Mesenchymal stem cell (in vitro differentiated cells and primary cell): ENCODE results near the gene ANKRD1.
A peak's percentile ranks its signal among the peaks of the same experiment; 100 is the strongest.

Experiments
- DNase-seq: peaks from one replicate; pipeline ENCODE4 v3.0.0-alpha.2; 2013
- H2AFZ ChIP-seq: one replicate; pipeline ENCODE4 v1.6.1; 2013; ENCODE audit warnings: low read depth, mild to moderate bottlenecking, control low read depth, inconsistent platforms, low read length, moderate library complexity
- H2AK5ac ChIP-seq: 2 replicates; pipeline ENCODE4 v1.6.1; 2013; ENCODE audit warnings: low read length, moderate library complexity, mild to moderate bottlenecking, inconsistent platforms; ENCODE audit not compliant: severe bottlenecking
- H2BK120ac ChIP-seq: one replicate; pipeline ENCODE4 v1.6.1; 2013; ENCODE audit warnings: low read depth, mild to moderate bottlenecking, inconsistent platforms, low read length, moderate library complexity
- H2BK12ac ChIP-seq, 2 experiments: one replicate each; pipeline ENCODE4 v1.6.1; 2013; ENCODE audit warnings: inconsistent platforms in 2 of 2, low read length in 2 of 2, mild to moderate bottlenecking in 2 of 2, moderate library complexity in 2 of 2, control low read depth in 1 of 2
- H2BK15ac ChIP-seq: one replicate; pipeline ENCODE4 v1.6.1; 2013; ENCODE audit warnings: mild to moderate bottlenecking, low read depth, inconsistent platforms; ENCODE audit not compliant: poor library complexity, severe bottlenecking
- H2BK5ac ChIP-seq: 2 replicates; pipeline ENCODE4 v1.6.1; 2013; ENCODE audit warnings: low read depth, mild to moderate bottlenecking, low read length, control low read depth, inconsistent platforms; ENCODE audit not compliant: poor library complexity, severe bottlenecking
- H3K14ac ChIP-seq, 2 experiments: one replicate each; pipeline ENCODE4 v1.6.1; 2013; ENCODE audit warnings: inconsistent platforms in 2 of 2, low read length in 2 of 2, control low read depth in 1 of 2, mild to moderate bottlenecking in 1 of 2, moderate library complexity in 1 of 2
- H3K18ac ChIP-seq, 2 experiments: one replicate each; pipeline ENCODE4 v1.6.1; 2013; ENCODE audit warnings: inconsistent platforms in 2 of 2, low read length in 2 of 2, control low read depth in 1 of 2, low read depth in 1 of 2, mild to moderate bottlenecking in 1 of 2
- H3K23ac ChIP-seq, 2 experiments: one replicate each; pipeline ENCODE4 v1.6.1; 2013; ENCODE audit warnings: inconsistent platforms in 2 of 2, low read length in 2 of 2, mild to moderate bottlenecking in 2 of 2, moderate library complexity in 2 of 2, control low read depth in 1 of 2
- H3K27ac ChIP-seq: 2 replicates; pipeline ENCODE4 v1.5.1; 2013; ENCODE audit warnings: mild to moderate bottlenecking, moderate library complexity, low read length, control low read depth, inconsistent platforms; ENCODE audit not compliant: poor library complexity, severe bottlenecking
- H3K27me3 ChIP-seq, 2 experiments: 2 replicates each; pipeline versions ENCODE4 v1.6.1 to v1.7.0; 2013; ENCODE audit warnings: low read length in 2 of 2, mild to moderate bottlenecking in 2 of 2, moderate library complexity in 2 of 2, control low read depth in 1 of 2, inconsistent platforms in 1 of 2; ENCODE audit not compliant: control insufficient read depth in 1 of 2, insufficient read depth in 1 of 2
- H3K36me3 ChIP-seq, 2 experiments: 2 replicates each; pipeline versions ENCODE4 v1.6.1 to v1.7.0; 2013; ENCODE audit warnings: low read length in 2 of 2, control low read depth in 1 of 2, inconsistent platforms in 1 of 2, low read depth in 1 of 2, mild to moderate bottlenecking in 1 of 2; ENCODE audit not compliant: insufficient read depth in 2 of 2, control insufficient read depth in 1 of 2
- H3K4ac ChIP-seq, 2 experiments: one replicate each; pipeline ENCODE4 v1.6.1; 2013; ENCODE audit warnings: inconsistent platforms in 2 of 2, low read length in 2 of 2, mild to moderate bottlenecking in 2 of 2, moderate library complexity in 2 of 2, control low read depth in 1 of 2, low read depth in 1 of 2
- H3K4me1 ChIP-seq: 2 replicates; pipeline ENCODE4 v1.6.1; 2013; ENCODE audit warnings: low read depth, low read length, control low read depth; ENCODE audit not compliant: control insufficient read depth, insufficient read depth
- H3K4me2 ChIP-seq: 2 replicates; pipeline ENCODE4 v1.6.1; 2013; ENCODE audit warnings: low read length, mild to moderate bottlenecking, inconsistent platforms; ENCODE audit not compliant: poor library complexity, severe bottlenecking
- H3K4me3 ChIP-seq, 2 experiments: 2 replicates each; pipeline versions ENCODE4 v1.5.1 to v1.7.0; 2013; ENCODE audit warnings: low read length in 2 of 2, mild to moderate bottlenecking in 2 of 2, control low read depth in 1 of 2, low read depth in 1 of 2; ENCODE audit not compliant: insufficient read depth in 1 of 2
- H3K79me1 ChIP-seq: replicated peaks from 2 replicates; pipeline ENCODE4 v1.6.1; 2013; ENCODE audit warnings: mild to moderate bottlenecking, control low read depth, low read length, inconsistent platforms; ENCODE audit not compliant: poor library complexity, severe bottlenecking
- H3K9ac ChIP-seq: 2 replicates; pipeline ENCODE4 v1.7.0; 2013; ENCODE audit warnings: mild to moderate bottlenecking, low read length, moderate library complexity
- H3K9me3 ChIP-seq: 2 replicates; pipeline ENCODE4 v1.7.0; 2013; ENCODE audit warnings: mild to moderate bottlenecking, low read length; ENCODE audit not compliant: control insufficient read depth
- H4K8ac ChIP-seq: one replicate; pipeline ENCODE4 v1.6.1; 2013; ENCODE audit warnings: inconsistent platforms, mild to moderate bottlenecking, low read length, moderate library complexity
- H4K91ac ChIP-seq: one replicate; pipeline ENCODE4 v1.6.1; 2013; ENCODE audit warnings: mild to moderate bottlenecking, low read length, inconsistent platforms
- WGBS: methylation state at CpG from one replicate; pipeline ENCODE4 v1.1.7; 2013; ENCODE audit warnings: mixed read lengths; 5-methylcytosine and 5-hydroxymethylcytosine counted together

ANKRD1 gene

DNA sequence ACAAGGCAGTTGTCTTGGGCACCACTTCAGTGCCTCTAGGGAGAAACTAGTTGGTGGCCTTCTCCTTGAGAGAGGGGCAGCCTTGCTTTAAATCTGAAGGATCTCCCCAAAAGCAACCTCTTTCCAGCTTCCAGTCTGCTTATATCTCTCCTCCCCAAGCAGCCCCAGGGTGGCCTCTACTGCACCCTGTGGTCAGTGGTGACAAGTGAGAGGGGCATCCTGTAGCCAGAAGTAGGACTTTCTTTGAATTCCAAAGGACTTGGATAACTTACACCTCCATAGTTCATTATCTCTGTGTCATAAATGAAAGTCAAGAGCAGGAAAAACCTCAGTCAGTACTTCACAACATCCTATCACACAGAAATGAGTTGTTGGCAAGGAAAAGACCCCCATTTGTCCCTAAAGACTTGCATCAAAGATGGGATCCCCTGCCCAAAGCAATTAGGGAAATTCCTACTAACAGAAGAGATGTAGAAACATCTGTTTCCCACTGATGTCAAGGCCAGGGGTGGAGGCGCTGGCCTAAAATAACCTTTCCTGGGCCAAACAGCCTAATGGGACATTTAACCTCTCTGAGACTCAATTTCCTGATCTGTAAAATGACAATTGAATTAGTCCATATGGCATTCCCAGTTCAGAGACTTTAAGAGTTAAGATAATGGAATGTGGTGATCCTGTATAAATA is 44.0 kb upstream of the ANKRD1 start:
- Histone ChIP-seq H4K8ac (no peak overlapping the region), H2BK120ac (no peak overlapping the region), H3K9ac (no peak overlapping the region), H2BK5ac (no peak overlapping the region), H2BK12ac (no peak overlapping the region), H2AK5ac (no peak overlapping the region), H3K27me3 (no peaks in the 10 kb centered on the region), H4K91ac (no peak overlapping the region), H3K9me3 (no peaks in the 10 kb centered on the region), H2AFZ (no peak overlapping the region), H3K23ac (no peak overlapping the region), H2BK15ac (no peak overlapping the region), H3K4me2 (no peak overlapping the region), H3K36me3 (no peaks in the 10 kb centered on the region), H3K27ac (no peak overlapping the region), H3K4me1 (peaks cover 5% of the 10 kb centered on the region), H3K4ac (no peak overlapping the region), H3K79me1 (no peaks in the 10 kb centered on the region), H3K14ac (no peak overlapping the region), H3K4me3 (no peak overlapping the region), H3K18ac (no peak overlapping the region)
- DNase-seq: peak; percentile 23
- WGBS: no CpG with 5 or more reads among the region's 1 CpG

GRCh38 chr10:90963331-90963730 is 42.4 kb upstream of the ANKRD1 start:
- Histone ChIP-seq H4K91ac (no peak overlapping the region), H2BK15ac (no peak overlapping the region), H3K9ac (no peak overlapping the region), H3K4me2 (no peak overlapping the region), H4K8ac (no peak overlapping the region), H3K4me3 (no peak overlapping the region), H3K27me3 (no peaks in the 10 kb centered on the region), H3K23ac (no peak overlapping the region), H2BK120ac (no peak overlapping the region), H3K18ac (no peak overlapping the region), H3K79me1 (no peaks in the 10 kb centered on the region), H3K14ac (no peak overlapping the region), H3K4ac (no peak overlapping the region), H3K36me3 (no peaks in the 10 kb centered on the region), H2BK12ac (no peak overlapping the region), H2AFZ (no peak overlapping the region), H3K9me3 (no peaks in the 10 kb centered on the region), H2AK5ac (no peak overlapping the region), H2BK5ac (no peak overlapping the region), H3K27ac (no peak overlapping the region), H3K4me1 (no peaks in the 10 kb centered on the region)
- WGBS: 97% methylated on average over 1 of the region's 2 CpGs
- DNase-seq: no peak

DNA sequence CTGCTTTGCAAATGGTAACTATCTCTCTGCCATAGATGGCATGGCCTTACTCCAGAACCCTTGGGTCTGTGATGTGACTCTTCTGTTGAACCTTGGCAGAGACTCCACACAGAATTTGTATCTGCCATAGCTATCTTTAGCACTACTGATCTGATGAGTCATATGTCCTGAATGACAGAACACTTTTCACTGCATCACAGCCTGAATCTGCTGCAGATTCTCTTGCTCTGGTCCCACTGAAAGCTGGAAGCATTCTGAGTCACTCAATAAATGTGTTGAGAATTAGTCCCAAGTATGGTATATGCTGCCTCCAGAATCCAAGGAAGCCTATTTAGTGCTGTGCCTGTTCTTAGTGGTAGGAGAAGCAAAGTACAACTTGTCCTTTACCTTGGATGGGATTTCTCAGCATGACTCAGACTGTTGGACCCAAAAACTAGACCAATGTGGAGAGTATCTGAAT is 39.5 kb upstream of the ANKRD1 start:
- peak; percentile 90 for DNase-seq
- Histone ChIP-seq H2AFZ (no peak overlapping the region), H2BK12ac (no peak overlapping the region), H4K91ac (no peak overlapping the region), H3K27ac (no peak overlapping the region), H3K4me3 (no peak overlapping the region), H3K4me1 (no peaks in the 10 kb centered on the region), H3K9ac (no peak overlapping the region), H3K4ac (no peak overlapping the region), H3K23ac (no peak overlapping the region), H3K36me3 (no peaks in the 10 kb centered on the region), H2BK120ac (no peak overlapping the region), H3K79me1 (no peaks in the 10 kb centered on the region), H2BK5ac (no peak overlapping the region), H3K14ac (no peak overlapping the region), H3K4me2 (no peak overlapping the region), H2AK5ac (no peak overlapping the region), H3K9me3 (no peaks in the 10 kb centered on the region), H2BK15ac (no peak overlapping the region), H3K27me3 (no peaks in the 10 kb centered on the region), H4K8ac (no peak overlapping the region), H3K18ac (no peak overlapping the region)

GRCh38 chr10:90959826-90960225 is 38.9 kb upstream of the ANKRD1 start:
- no peak overlapping the region for H4K91ac ChIP-seq
- no peak overlapping the region for H3K4me2 ChIP-seq
- H2BK120ac ChIP-seq: no peak overlapping the region
- H3K9ac ChIP-seq: no peak overlapping the region
- H2BK5ac ChIP-seq: no peak overlapping the region
- WGBS: 89% methylated on average over 1 of the region's 1 CpG
- no peak overlapping the region for H3K4ac ChIP-seq
- no peaks in the 10 kb centered on the region for H3K4me1 ChIP-seq
- H3K14ac ChIP-seq: no peak overlapping the region
- no peaks in the 10 kb centered on the region for H3K36me3 ChIP-seq
- no peak overlapping the region for H3K4me3 ChIP-seq
- DNase-seq: no peak
- no peak overlapping the region for H2AFZ ChIP-seq
- H3K27ac ChIP-seq: no peak overlapping the region
- no peak overlapping the region for H4K8ac ChIP-seq
- no peak overlapping the region for H2BK12ac ChIP-seq
- no peaks in the 10 kb centered on the region for H3K9me3 ChIP-seq
- H3K18ac ChIP-seq: no peak overlapping the region
- no peak overlapping the region for H3K23ac ChIP-seq
- H2AK5ac ChIP-seq: no peak overlapping the region
- H2BK15ac ChIP-seq: no peak overlapping the region
- no peaks in the 10 kb centered on the region for H3K27me3 ChIP-seq
- no peaks in the 10 kb centered on the region for H3K79me1 ChIP-seq
